Stimulated activated CD8-positive, alpha-beta memory T cell treated with anti-CD3 and anti-CD28 coated beads, Interleukin-12 subunit alpha, Interleukin-12 subunit beta, amount 100 ng/mL, for 1 hour (primary cell): ENCODE measurements around the gene ERBB4.

ENCODE experiments used
- DNase-seq: peaks from one replicate; pipeline ENCODE4 v3.0.0-alpha.2; 2020; ENCODE audit warnings: low read depth

ERBB4 gene

GRCh38 chr2:212428681-212429478 is 109.7 kb downstream of the ERBB4 start:
- no peak for DNase-seq

- no peak for DNase-seq
Observed at GRCh38 chr2:212427638-212428037, 111.0 kb downstream of the ERBB4 start.

GRCh38 chr2:212426637-212427412 is 111.8 kb downstream of the ERBB4 start:
- DNase-seq, result no peak

GRCh38 chr2:212424082-212424481 is 114.5 kb downstream of the ERBB4 start:
- DNase-seq, result no peak

GRCh38 chr2:212423089-212423488 is 115.5 kb downstream of the ERBB4 start:
- DNase-seq, result no peak

- DNase-seq, result no peak
Observed at GRCh38 chr2:212421556-212422334, 116.9 kb downstream of the ERBB4 start.

- no peak for DNase-seq
Observed at GRCh38 chr2:212416086-212416485, 122.5 kb downstream of the ERBB4 start.

GRCh38 chr2:212414767-212415211 is 123.8 kb downstream of the ERBB4 start:
- DNase-seq, result no peak

GRCh38 chr2:212409560-212409959 is 129.0 kb downstream of the ERBB4 start:
- no peak for DNase-seq

GRCh38 chr2:212408524-212408923 is 130.1 kb downstream of the ERBB4 start:
- no peak for DNase-seq

- DNase-seq, result no peak
Observed at GRCh38 chr2:212406716-212407115, 131.9 kb downstream of the ERBB4 start.

- DNase-seq, result no peak
Observed at GRCh38 chr2:212402316-212402715, 136.3 kb downstream of the ERBB4 start.

GRCh38 chr2:212398316-212398715 is 140.3 kb downstream of the ERBB4 start:
- DNase-seq, result no peak

- DNase-seq, result no peak
Observed at GRCh38 chr2:212392544-212392943, 146.1 kb downstream of the ERBB4 start.

- DNase-seq, result no peak
Observed at GRCh38 chr2:212392043-212392442, 146.6 kb downstream of the ERBB4 start.

GRCh38 chr2:212387146-212387545 is 151.5 kb downstream of the ERBB4 start:
- no peak for DNase-seq

- DNase-seq, result no peak
Observed at GRCh38 chr2:212385241-212385640, 153.4 kb downstream of the ERBB4 start.

GRCh38 chr2:212384027-212384426 is 154.6 kb downstream of the ERBB4 start:
- DNase-seq, result no peak

- DNase-seq, result no peak
Observed at GRCh38 chr2:212381428-212382102, 157.0 kb downstream of the ERBB4 start.

- no peak for DNase-seq
Observed at GRCh38 chr2:212379103-212379502, 159.5 kb downstream of the ERBB4 start.

GRCh38 chr2:212367431-212367830 is 171.2 kb downstream of the ERBB4 start:
- no peak for DNase-seq
